ENCODE data around the gene ABCC3.

ABCC3 gene

GRCh38 chr17:50728881-50729765, 94.4 kb downstream of the ABCC3 start:
- no peak overlapping the region for H3K27ac ChIP-seq
- no peak for TF ChIP-seq ZFX (IDR thresholded peaks at IDR 0.05)

- TF ChIP-seq CTCF (conservative IDR thresholded peaks at IDR 0.05) (no peak), ZFX (IDR thresholded peaks at IDR 0.05) (no peak)
- H3K27ac ChIP-seq, result no peak overlapping the region
Measured at GRCh38 chr17:50731575-50732460, 97.1 kb downstream of the ABCC3 start.

- no peak overlapping the region for H3K27ac ChIP-seq
- no peak for TF ChIP-seq CTCF (conservative IDR thresholded peaks at IDR 0.05)
- no peak for TF ChIP-seq ZFX (IDR thresholded peaks at IDR 0.05)
Measured at GRCh38 chr17:50735287-50735686, 100.6 kb downstream of the ABCC3 start.

- no peak overlapping the region for H3K27ac ChIP-seq
Measured at GRCh38 chr17:50737118-50737698, 102.5 kb downstream of the ABCC3 start.

GRCh38 chr17:50739098-50739497, 104.4 kb downstream of the ABCC3 start:
- no peak for TF ChIP-seq CTCF (conservative IDR thresholded peaks at IDR 0.05)
- no peak for TF ChIP-seq ZFX (IDR thresholded peaks at IDR 0.05)
- H3K27ac ChIP-seq, result no peak overlapping the region

More at GRCh38 chr17:50737118-50737698, 102.5 kb downstream of the ABCC3 start:
- TF ChIP-seq ZFX (IDR thresholded peaks at IDR 0.05) (no peak), CTCF (conservative IDR thresholded peaks at IDR 0.05) (no peak)
